PC-3 (cell line): ENCODE measurements around the gene NCF4. TPM values are rescaled to one million over a fixed set of nuclear protein-coding genes. Genes with fewer than 3 reads are reported as not detected.

Experiments
- ATAC-seq: fragments of 200-7000 bp; cut with Tn5 transposase; 2 replicates; pipeline ENCODE4 v1.9.1; 2020; ENCODE audit warnings: mild to moderate bottlenecking, moderate library complexity
- BruUV-seq: library from RNA; stranded (reverse); fragments of 400-500 nt; replicated peaks from 2 replicates; lab custom pipeline; 2021; lab: Mats Ljungman, UMichigan
- CTCF ChIA-PET: fragments of 300-600 bp; sonication (Branson Sonifier 250); formaldehyde crosslinking; loops from one replicate; lab custom pipeline; 2022; ENCODE audit warnings: antibody characterized with exemption; lab: Charles Lee
- POLR2A ChIA-PET: fragments of 300-600 bp; sonication (Branson Sonifier 250); formaldehyde crosslinking; loops from one replicate; lab custom pipeline; 2022; ENCODE audit warnings: antibody characterized with exemption; ENCODE audit not compliant: unreplicated experiment; lab: Charles Lee
- DNase-seq: peaks from one replicate; pipeline ENCODE4 v3.0.0-alpha.2; 2015
- H2AFZ ChIP-seq: fragments of 300-600 bp; sonication (generic); 2 replicates; pipeline ENCODE4 v1.6.0; 2016; ENCODE audit warnings: antibody characterized with exemption, low read length
- H3F3A ChIP-seq: fragments of 300-600 bp; sonication (generic); one replicate; pipeline ENCODE4 v1.6.0; 2017; ENCODE audit warnings: antibody characterized with exemption, low read length, control low read depth, mild to moderate bottlenecking; ENCODE audit not compliant: unreplicated experiment
- H3K27ac ChIP-seq: fragments of 300-600 bp; sonication (generic); 2 replicates; pipeline ENCODE4 v1.5.1; 2016; ENCODE audit warnings: mild to moderate bottlenecking, low read length
- H3K27me3 ChIP-seq: fragments of 300-600 bp; sonication (generic); 2 replicates; pipeline ENCODE4 v1.6.1; 2016; ENCODE audit warnings: low read length, mixed read lengths
- H3K36me3 ChIP-seq: fragments of 300-600 bp; sonication (generic); 2 replicates; pipeline ENCODE4 v1.6.1; 2016; ENCODE audit warnings: low read depth, mixed run types, low read length, mixed read lengths
- H3K4me1 ChIP-seq: fragments of 300-600 bp; sonication (generic); 2 replicates; pipeline ENCODE4 v1.5.1; 2016; ENCODE audit warnings: low read length; ENCODE audit not compliant: insufficient read depth
- H3K4me2 ChIP-seq: fragments of 300-600 bp; sonication (generic); 2 replicates; pipeline ENCODE4 v1.6.0; 2016; ENCODE audit warnings: low read length
- H3K4me3 ChIP-seq: fragments of 300-600 bp; sonication (generic); 2 replicates; pipeline ENCODE4 v1.5.1; 2016; ENCODE audit warnings: mild to moderate bottlenecking, low read length, mixed read lengths
- H3K79me2 ChIP-seq: fragments of 300-600 bp; sonication (generic); 2 replicates; pipeline ENCODE4 v1.6.1; 2017; ENCODE audit warnings: low read length, mixed read lengths
- H3K9ac ChIP-seq: fragments of 300-600 bp; sonication (generic); 2 replicates; pipeline ENCODE4 v1.6.0; 2016; ENCODE audit warnings: mild to moderate bottlenecking, low read length
- H3K9me2 ChIP-seq: fragments of 300-600 bp; sonication (generic); replicated peaks from 2 replicates; pipeline ENCODE4 v1.6.1; 2016; ENCODE audit warnings: mixed run types, low read length, mixed read lengths
- H3K9me3 ChIP-seq: fragments of 300-600 bp; sonication (generic); 2 replicates; pipeline ENCODE4 v1.6.1; 2016; ENCODE audit warnings: low read length, mixed read lengths
- H4K20me1 ChIP-seq: fragments of 300-600 bp; sonication (generic); 2 replicates; pipeline ENCODE4 v1.6.1; 2016; ENCODE audit warnings: low read length, mixed read lengths
- EZH2 ChIP-seq: fragments of 300-600 bp; sonication (generic); IDR thresholded peaks from one replicate; pipeline ENCODE4 v1.6.1; 2017; ENCODE audit warnings: antibody characterized with exemption, mild to moderate bottlenecking, low read length; ENCODE audit not compliant: unreplicated experiment
- EZH2phosphoT487 ChIP-seq: fragments of 300-600 bp; sonication (generic); IDR thresholded peaks from 2 replicates; pipeline ENCODE4 v1.6.1; 2018; ENCODE audit warnings: mild to moderate bottlenecking, antibody characterized with exemption, low read length, borderline replicate concordance
- intact Hi-C: fragments of 100-400 bp; cut with micrococcal nuclease; formaldehyde crosslinking; loops from 2 replicates; pipeline ENCODE4 v1.9.0; 2023
- total RNA-seq: library from RNA; depleted of rRNA; stranded (reverse); fragments of >200 nt; gene quantifications from 2 replicates; pipeline ENCODE4 v1.2.3, GENCODE V29; 2014
- TF ChIP-seq, protein P1 (sequence below): fragments of 300-600 bp; sonication (generic); conservative IDR thresholded peaks from 2 replicates; pipeline ENCODE4 v1.5.1; 2017; ENCODE audit warnings: antibody characterized with exemption, low read depth, mild to moderate bottlenecking, low read length

The NCF4 gene
- total RNA-seq, 1 experiment from 2014 or later = 0.47 TPM

DNA sequence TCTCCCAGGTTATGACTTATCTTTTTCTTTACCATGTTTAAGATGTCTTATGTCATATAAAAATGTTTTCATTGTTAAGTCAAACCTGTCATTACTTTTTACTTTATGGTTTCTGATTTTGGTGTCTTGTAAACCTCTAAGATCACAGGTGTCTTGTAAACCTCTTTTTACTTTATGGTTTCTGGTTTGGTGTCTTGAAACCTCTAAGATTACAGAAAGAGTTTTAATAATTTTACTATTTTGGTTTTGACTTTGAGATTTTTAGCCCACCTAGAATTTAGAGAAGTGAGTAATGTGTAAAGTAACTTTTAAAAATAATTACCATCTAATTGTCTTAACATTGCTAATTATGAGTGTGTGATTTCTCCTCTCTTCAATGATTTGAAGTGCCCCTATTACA, 55.2 kb downstream of the NCF4 start:
- Histone ChIP-seq H3K27ac (no peak overlapping the region), H2AFZ (no peak overlapping the region), H3K4me1 (no peaks in the 10 kb centered on the region), H4K20me1 (no peaks in the 10 kb centered on the region), H3K9ac (no peak overlapping the region), H3K4me2 (no peak overlapping the region), H3K79me2 (no peaks in the 10 kb centered on the region), H3K4me3 (no peak overlapping the region), H3F3A (no peaks in the 10 kb centered on the region), H3K9me3 (no peaks in the 10 kb centered on the region), H3K36me3 (no peaks in the 10 kb centered on the region), H3K27me3 (peaks cover 15% of the 10 kb centered on the region), H3K9me2 (no peaks in the 10 kb centered on the region)
- ATAC-seq (no peak), DNase-seq (no peak)
- intact Hi-C loops = no loop called here
- ChIA-PET CTCF (no interaction called here), POLR2A (no interaction called here)
- TF ChIP-seq EZH2phosphoT487 (no peak), EZH2 (no peak)
- TF ChIP-seq, protein P1, sequence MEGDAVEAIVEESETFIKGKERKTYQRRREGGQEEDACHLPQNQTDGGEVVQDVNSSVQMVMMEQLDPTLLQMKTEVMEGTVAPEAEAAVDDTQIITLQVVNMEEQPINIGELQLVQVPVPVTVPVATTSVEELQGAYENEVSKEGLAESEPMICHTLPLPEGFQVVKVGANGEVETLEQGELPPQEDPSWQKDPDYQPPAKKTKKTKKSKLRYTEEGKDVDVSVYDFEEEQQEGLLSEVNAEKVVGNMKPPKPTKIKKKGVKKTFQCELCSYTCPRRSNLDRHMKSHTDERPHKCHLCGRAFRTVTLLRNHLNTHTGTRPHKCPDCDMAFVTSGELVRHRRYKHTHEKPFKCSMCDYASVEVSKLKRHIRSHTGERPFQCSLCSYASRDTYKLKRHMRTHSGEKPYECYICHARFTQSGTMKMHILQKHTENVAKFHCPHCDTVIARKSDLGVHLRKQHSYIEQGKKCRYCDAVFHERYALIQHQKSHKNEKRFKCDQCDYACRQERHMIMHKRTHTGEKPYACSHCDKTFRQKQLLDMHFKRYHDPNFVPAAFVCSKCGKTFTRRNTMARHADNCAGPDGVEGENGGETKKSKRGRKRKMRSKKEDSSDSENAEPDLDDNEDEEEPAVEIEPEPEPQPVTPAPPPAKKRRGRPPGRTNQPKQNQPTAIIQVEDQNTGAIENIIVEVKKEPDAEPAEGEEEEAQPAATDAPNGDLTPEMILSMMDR = no peak
- no TSS peak for BruUV-seq

DNA sequence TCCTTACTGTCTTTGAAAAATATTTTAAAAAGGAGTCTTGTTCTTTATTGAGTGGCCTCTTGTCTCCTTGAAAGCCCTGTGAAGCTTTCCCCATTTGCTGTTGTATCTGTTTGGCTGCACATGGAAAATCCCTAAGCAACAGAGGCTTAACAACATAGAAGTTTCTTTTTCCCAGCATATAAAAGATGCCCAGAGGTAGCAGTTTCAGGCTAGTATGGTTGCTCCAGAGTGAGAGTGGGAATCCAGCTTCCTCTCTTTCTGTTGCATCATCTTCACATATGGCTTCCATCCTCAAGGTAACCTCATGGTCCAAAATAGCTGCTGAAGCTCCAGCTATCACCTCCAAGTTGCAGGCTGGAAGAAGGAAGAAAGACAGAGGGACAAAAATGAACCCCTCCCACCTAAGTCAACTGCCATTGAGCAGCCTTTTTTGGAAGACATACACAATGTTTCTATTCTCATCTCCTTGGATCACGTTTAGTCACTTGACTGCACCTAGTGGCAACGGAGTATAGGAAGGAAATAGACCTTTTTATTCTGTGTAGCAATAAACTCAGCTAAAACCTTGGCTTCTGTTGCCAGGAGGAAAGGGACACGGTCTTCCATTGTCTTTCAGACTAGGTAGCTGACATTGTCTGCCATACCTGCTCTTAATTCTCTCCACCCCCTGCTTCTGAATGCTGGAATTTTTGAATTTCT, 57.9 kb downstream of the NCF4 start:
- Histone ChIP-seq H3K4me3 (no peak overlapping the region), H3K27ac (no peak overlapping the region), H3K36me3 (no peaks in the 10 kb centered on the region), H3K4me2 (no peak overlapping the region), H3K79me2 (no peaks in the 10 kb centered on the region), H3K9me2 (no peaks in the 10 kb centered on the region), H3K9me3 (no peaks in the 10 kb centered on the region), H3K9ac (no peak overlapping the region), H4K20me1 (no peaks in the 10 kb centered on the region), H2AFZ (no peak overlapping the region), H3F3A (no peaks in the 10 kb centered on the region), H3K4me1 (no peaks in the 10 kb centered on the region), H3K27me3 (peaks cover 15% of the 10 kb centered on the region)
- CTCF ChIA-PET = interaction anchor here (0.6 kb wide), 1 partner anchor 12 kb away, joined by 3 read pairs; no protein-coding TSS in a partner anchor
- no TSS peak for BruUV-seq
- POLR2A ChIA-PET = no interaction called here
- TF ChIP-seq, protein P1 = 0 out of 2 replicates have a peak, but pooled peaks have one; percentile 10
- no peak for TF ChIP-seq EZH2
- no peak for TF ChIP-seq EZH2phosphoT487
- ATAC-seq (no peak), DNase-seq (no peak)
- intact Hi-C loops = no loop called here
